Panc1 (cell line): ENCODE data around the gene SORCS1. TPM values are rescaled to one million over a fixed set of nuclear protein-coding genes. Genes with fewer than 3 reads are reported as not detected.

Experiments used
- ATAC-seq: fragments of 200-7000 bp; cut with Tn5 transposase; 2 replicates; pipeline ENCODE4 v1.9.1; 2020; ENCODE audit warnings: mild to moderate bottlenecking, moderate library complexity
- BruUV-seq: library from RNA; stranded (reverse); fragments of 400-500 nt; replicated peaks from 2 replicates; lab custom pipeline; 2021; lab: Mats Ljungman, UMichigan
- CTCF ChIA-PET: fragments of 300-600 bp; sonication (Branson Sonifier 250); formaldehyde crosslinking; loops from one replicate; lab custom pipeline; 2022; ENCODE audit warnings: antibody characterized with exemption; lab: Charles Lee
- POLR2A ChIA-PET: fragments of 300-600 bp; sonication (Branson Sonifier 250); formaldehyde crosslinking; loops from one replicate; lab custom pipeline; 2022; ENCODE audit warnings: antibody characterized with exemption; lab: Charles Lee
- DNase-seq: peaks from one replicate; pipeline ENCODE4 v3.0.0-alpha.2; 2010; ENCODE audit warnings: low read depth, low spot score
- H3K27ac ChIP-seq: 2 replicates; pipeline ENCODE4 v1.5.1; 2011; ENCODE audit warnings: mild to moderate bottlenecking, low read length, inconsistent platforms
- H3K27me3 ChIP-seq: fragments of 200-500 bp; sonication (Bioruptor generic); 2 replicates; pipeline ENCODE4 v1.6.0; 2014; ENCODE audit warnings: low read length, inconsistent platforms; ENCODE audit not compliant: control insufficient read depth, insufficient read depth
- H3K36me3 ChIP-seq: fragments of 200-500 bp; sonication (Bioruptor generic); 2 replicates; pipeline ENCODE4 v1.5.1; 2014; ENCODE audit warnings: inconsistent platforms, mild to moderate bottlenecking, low read length, moderate library complexity; ENCODE audit not compliant: control insufficient read depth, insufficient read depth
- H3K4me1 ChIP-seq: 2 replicates; pipeline ENCODE4 v1.5.1; 2011; ENCODE audit warnings: inconsistent platforms, mild to moderate bottlenecking, low read length, moderate library complexity; ENCODE audit not compliant: control insufficient read depth, insufficient read depth
- H3K4me3 ChIP-seq, 2 experiments: 2 replicates each; pipeline ENCODE4 v1.5.1; 2011 to 2012; ENCODE audit warnings: low read depth in 2 of 2, low read length in 2 of 2, mild to moderate bottlenecking in 2 of 2, inconsistent platforms in 1 of 2, moderate library complexity in 1 of 2
- H3K9me3 ChIP-seq: fragments of 200-500 bp; sonication (Bioruptor generic); 2 replicates; pipeline ENCODE4 v1.5.1; 2014; ENCODE audit warnings: low read depth, mild to moderate bottlenecking, inconsistent platforms, low read length, moderate library complexity; ENCODE audit not compliant: control insufficient read depth, insufficient read depth
- CTCF ChIP-seq: fragments of 450-650 bp; IDR thresholded peaks from 2 replicates; pipeline ENCODE4 v1.5.1; 2017; ENCODE audit warnings: mild to moderate bottlenecking
- POLR2AphosphoS5 ChIP-seq: IDR thresholded peaks from 2 replicates; pipeline ENCODE4 v1.6.1; 2012; ENCODE audit warnings: mild to moderate bottlenecking, low read depth, low read length, moderate library complexity
- REST ChIP-seq, 2 experiments: IDR thresholded peaks; 2 replicates each; pipeline ENCODE4 v1.6.1; 2011 to 2012; ENCODE audit warnings: low read depth in 2 of 2, control low read depth in 1 of 2, low read length in 1 of 2, mild to moderate bottlenecking in 1 of 2, moderate library complexity in 1 of 2; ENCODE audit not compliant: insufficient read depth in 1 of 2
- SIN3A ChIP-seq: IDR thresholded peaks from 2 replicates; pipeline ENCODE4 v1.6.1; 2012; ENCODE audit warnings: low read depth, mild to moderate bottlenecking, low read length, moderate library complexity, borderline replicate concordance; ENCODE audit not compliant: insufficient read depth
- TCF7L2 ChIP-seq: IDR thresholded peaks from 2 replicates; pipeline ENCODE4 v1.6.1; 2011; ENCODE audit warnings: mild to moderate bottlenecking, low read depth, low read length, inconsistent platforms
- in situ Hi-C: cut with HindIII; loops from 2 replicates; pipeline ENCODE4 v1.10.0; 2016; ENCODE audit warnings: low sequenced_read_pairs, low pct_unique_long_range_greater_than_20kb
- intact Hi-C: fragments of 100-400 bp; cut with micrococcal nuclease; formaldehyde crosslinking; loops from one replicate; pipeline ENCODE4 v1.10.0; 2022; ENCODE audit not compliant: unreplicated experiment
- total RNA-seq: library from RNA; stranded (reverse); gene quantifications from one replicate; pipeline ENCODE4 v1.2.1, GENCODE V29; 2021; ENCODE audit not compliant: unreplicated experiment

SORCS1 gene
- total RNA-seq, 1 experiment from 2014 or later, result not detected

- no peak for ATAC-seq
- H3K36me3 ChIP-seq, result no peaks in the 10 kb centered on the region
- ChIA-PET CTCF (no interaction called here), POLR2A (interaction anchor here (1.1 kb wide), 1 partner anchor 85 kb away, joined by 3 read pairs; no protein-coding TSS in a partner anchor)
- intact Hi-C loops, result no loop called here
- in situ Hi-C loops, result no loop called here
- H3K27ac ChIP-seq, result no peak overlapping the region
- no TSS peak for BruUV-seq
- no peaks in the 10 kb centered on the region for H3K4me1 ChIP-seq
- no peak for TF ChIP-seq TCF7L2
- H3K4me3 ChIP-seq, result no peak overlapping the region
- no peaks in the 10 kb centered on the region for H3K9me3 ChIP-seq
- DNase-seq, result no peak
- H3K27me3 ChIP-seq, result no peaks in the 10 kb centered on the region
These were observed 260.3 kb downstream of the SORCS1 start for GRCh38 chr10:106904209-106904608.

GRCh38 chr10:106903180-106903579, 261.3 kb downstream of the SORCS1 start:
- TF ChIP-seq SIN3A, result no peak
- no peak for TF ChIP-seq TCF7L2
- no peak for TF ChIP-seq POLR2AphosphoS5
- TF ChIP-seq CTCF, result no peak
- no peak for TF ChIP-seq REST (IDR thresholded peaks at IDR 0.05; ENCODE audit: insufficient read depth in 1 of 2, low read depth in 2 of 2, low read length in 1 of 2)
- ChIA-PET POLR2A (no interaction called here), CTCF (no interaction called here)
- ATAC-seq (no peak), DNase-seq (no peak)
- H3K4me1 ChIP-seq, result no peaks in the 10 kb centered on the region
- H3K36me3 ChIP-seq, result no peaks in the 10 kb centered on the region
- no peaks in the 10 kb centered on the region for H3K27me3 ChIP-seq
- no peak overlapping the region for H3K27ac ChIP-seq
- H3K4me3 ChIP-seq, result no peak overlapping the region
- no peaks in the 10 kb centered on the region for H3K9me3 ChIP-seq
- in situ Hi-C loops, result no loop called here
- intact Hi-C loops, result no loop called here
- BruUV-seq, result no TSS peak

- BruUV-seq, result no TSS peak
- no peaks in the 10 kb centered on the region for H3K4me1 ChIP-seq
- ATAC-seq, result no peak
- H3K36me3 ChIP-seq, result no peaks in the 10 kb centered on the region
- intact Hi-C loops, result no loop called here
- ChIA-PET POLR2A (no interaction called here), CTCF (no interaction called here)
- H3K9me3 ChIP-seq, result no peaks in the 10 kb centered on the region
- TF ChIP-seq REST (IDR thresholded peaks at IDR 0.05; ENCODE audit: insufficient read depth in 1 of 2, low read depth in 2 of 2, low read length in 1 of 2) (no peak), POLR2AphosphoS5 (no peak), TCF7L2 (no peak)
- no peak overlapping the region for H3K4me3 ChIP-seq
- in situ Hi-C loops, result no loop called here
- DNase-seq, result no peak
- no peak overlapping the region for H3K27ac ChIP-seq
- H3K27me3 ChIP-seq, result no peaks in the 10 kb centered on the region
These were observed 264.4 kb downstream of the SORCS1 start for GRCh38 chr10:106900016-106900652.
